Raji (cell line): ENCODE data around the gene NHSL1.

Source experiments
- POLR2A ChIP-seq: IDR thresholded peaks from 2 replicates; pipeline ENCODE4 v1.6.1; 2011; ENCODE audit warnings: low read depth, low read length, control low read depth; ENCODE audit not compliant: insufficient read depth

NHSL1 gene

GRCh38 chr6:138499303-138500018 lies at the start of gene NHSL1:
TSS of gene NHSL1 (minus strand) at chr6:138499494. CDS start at chr6:138499290, 204 bp downstream.
- TF ChIP-seq POLR2A = no peak

GRCh38 chr6:138546733-138547185 lies 47.5 kb upstream of the NHSL1 start:
- no peak for TF ChIP-seq POLR2A

- TF ChIP-seq POLR2A = no peak
Observed at GRCh38 chr6:138545621-138545980, 46.3 kb upstream of the NHSL1 start.

- TF ChIP-seq POLR2A = no peak
Observed at GRCh38 chr6:138544501-138544900, 45.2 kb upstream of the NHSL1 start.

- TF ChIP-seq POLR2A = no peak
Observed at GRCh38 chr6:138543657-138544056, 44.4 kb upstream of the NHSL1 start.

- TF ChIP-seq POLR2A = no peak
Observed at GRCh38 chr6:138541823-138542481, 42.7 kb upstream of the NHSL1 start.

- TF ChIP-seq POLR2A = no peak
Observed at GRCh38 chr6:138540468-138540867, 41.2 kb upstream of the NHSL1 start.

GRCh38 chr6:138539876-138540275 lies 40.6 kb upstream of the NHSL1 start:
- no peak for TF ChIP-seq POLR2A

- no peak for TF ChIP-seq POLR2A
Observed at GRCh38 chr6:138538390-138539031, 39.2 kb upstream of the NHSL1 start.

GRCh38 chr6:138537106-138537505 lies 37.8 kb upstream of the NHSL1 start:
- TF ChIP-seq POLR2A = no peak

- no peak for TF ChIP-seq POLR2A
Observed at GRCh38 chr6:138535728-138536455, 36.6 kb upstream of the NHSL1 start.

GRCh38 chr6:138533667-138534066 lies 34.4 kb upstream of the NHSL1 start:
- no peak for TF ChIP-seq POLR2A

- no peak for TF ChIP-seq POLR2A
Observed at GRCh38 chr6:138531387-138531786, 32.1 kb upstream of the NHSL1 start.

GRCh38 chr6:138529478-138529877 lies 30.2 kb upstream of the NHSL1 start:
- TF ChIP-seq POLR2A = no peak

- no peak for TF ChIP-seq POLR2A
Observed at GRCh38 chr6:138528956-138529355, 29.7 kb upstream of the NHSL1 start.

GRCh38 chr6:138528137-138528536 lies 28.8 kb upstream of the NHSL1 start:
- no peak for TF ChIP-seq POLR2A

- TF ChIP-seq POLR2A = no peak
Observed at GRCh38 chr6:138527411-138528088, 28.3 kb upstream of the NHSL1 start.
